GM23338 (cell line): ENCODE data around the gene INPP4B.

Experiments
- CREB1 ChIP-seq: fragments of 250-450 bp; sonication (Bioruptor Pico); IDR thresholded peaks from 2 replicates; pipeline ENCODE4 v1.5.0; 2020; ENCODE audit warnings: low read depth, mild to moderate bottlenecking, moderate library complexity
- CTCF ChIP-seq, 2 experiments: fragments of 200-600 bp in 1 of 2; sonication (generic) in 1 of 2; conservative IDR thresholded peaks; 2 replicates each; pipeline versions ENCODE4 v1.5.1 to v1.6.1; 2016 to 2017; ENCODE audit warnings: antibody characterized with exemption in 2 of 2, low read depth in 2 of 2, mild to moderate bottlenecking in 2 of 2, moderate library complexity in 1 of 2
- ETS1 ChIP-seq: IDR thresholded peaks from 2 replicates; pipeline ENCODE4 v1.6.1; 2016; ENCODE audit warnings: antibody characterized with exemption
- EZH2phosphoT487 ChIP-seq: fragments of 200-600 bp; sonication (generic); IDR thresholded peaks from one replicate; pipeline ENCODE4 v1.8.1; 2018; ENCODE audit warnings: antibody characterized with exemption; ENCODE audit not compliant: unreplicated experiment
- POLR2AphosphoS5 ChIP-seq: IDR thresholded peaks from 2 replicates; pipeline ENCODE4 v1.6.1; 2016; ENCODE audit warnings: antibody characterized with exemption, low read depth
- REST ChIP-seq: IDR thresholded peaks from one replicate; pipeline ENCODE4 v1.6.1; 2018; ENCODE audit warnings: antibody characterized with exemption; ENCODE audit not compliant: unreplicated experiment
- ZNF114 ChIP-seq: fragments of 250-450 bp; sonication (Bioruptor Pico); IDR thresholded peaks from 2 replicates; pipeline ENCODE4 v1.5.0; 2020; ENCODE audit warnings: mild to moderate bottlenecking, moderate library complexity
- ZNF331 ChIP-seq: fragments of 250-450 bp; sonication (Bioruptor Pico); IDR thresholded peaks from 2 replicates; pipeline ENCODE4 v1.5.0; 2020; ENCODE audit warnings: low read depth, mild to moderate bottlenecking, moderate library complexity

GRCh38 chr4:142350871-142351270, 495.2 kb downstream of the INPP4B start:
- TF ChIP-seq POLR2AphosphoS5 (no peak), CREB1 (CRISPR knock-in tag) (no peak), CTCF (conservative IDR thresholded peaks at IDR 0.05; ENCODE audit: low read depth in 2 of 2) (no peak), ZNF331 (CRISPR knock-in tag) (no peak), EZH2phosphoT487 (no peak), REST (no peak), ZNF114 (CRISPR knock-in tag) (no peak), ETS1 (no peak)
